Endodermal cell (in vitro differentiated cells): ENCODE data around the gene PAXX. TPM values are rescaled to one million over a fixed set of nuclear protein-coding genes. Genes with fewer than 3 reads are reported as not detected.
"Not testable (repeated sequence)": the region's sequence is repeated elsewhere in the genome, so short reads cannot be mapped to it uniquely, and the experiment has no call there.

Source experiments
- DNase-seq: peaks from one replicate; pipeline ENCODE4 v3.0.0-alpha.2; 2017
- H3K27ac ChIP-seq: 2 replicates; pipeline ENCODE4 v1.5.1; 2013; ENCODE audit warnings: mild to moderate bottlenecking, low read depth, low read length, moderate library complexity
- H3K27me3 ChIP-seq: 2 replicates; pipeline ENCODE4 v1.6.1; 2013; ENCODE audit warnings: mild to moderate bottlenecking, low read length, moderate library complexity; ENCODE audit not compliant: insufficient read depth, control insufficient read depth, poor library complexity, severe bottlenecking
- H3K36me3 ChIP-seq: 2 replicates; pipeline ENCODE4 v1.7.0; 2013; ENCODE audit warnings: mild to moderate bottlenecking, low read length, moderate library complexity; ENCODE audit not compliant: control insufficient read depth, insufficient read depth
- H3K4me1 ChIP-seq: one replicate; pipeline ENCODE4 v1.7.0; 2013; ENCODE audit warnings: low read length; ENCODE audit not compliant: control insufficient read depth, insufficient read depth
- H3K4me3 ChIP-seq: 2 replicates; pipeline ENCODE4 v1.5.1; 2013; ENCODE audit warnings: mild to moderate bottlenecking, low read length, moderate library complexity
- H3K9ac ChIP-seq: 2 replicates; pipeline ENCODE4 v1.6.1; 2013; ENCODE audit warnings: mild to moderate bottlenecking, low read length, moderate library complexity; ENCODE audit not compliant: poor library complexity, severe bottlenecking; ENCODE audit errors: extremely low read depth
- H3K9me3 ChIP-seq: 2 replicates; pipeline ENCODE4 v1.6.1; 2013; ENCODE audit warnings: mild to moderate bottlenecking, low read length, moderate library complexity; ENCODE audit not compliant: control insufficient read depth
- H3K27ac Mint-ChIP-seq: 2 replicates; pipeline ENCODE4 v1.8.0; 2020; ENCODE audit warnings: mixed read lengths
- H3K27me3 Mint-ChIP-seq: 2 replicates; pipeline ENCODE4 v1.8.0; 2021; ENCODE audit warnings: mild to moderate bottlenecking, mixed read lengths; ENCODE audit not compliant: insufficient read depth
- H3K36me3 Mint-ChIP-seq: 2 replicates; pipeline ENCODE4 v1.8.0; 2020; ENCODE audit warnings: low read depth, mixed read lengths
- H3K4me1 Mint-ChIP-seq: 2 replicates; pipeline ENCODE4 v1.8.0; 2020; ENCODE audit warnings: mixed read lengths
- H3K4me3 Mint-ChIP-seq: 2 replicates; pipeline ENCODE4 v1.8.0; 2020; ENCODE audit warnings: mild to moderate bottlenecking, moderate library complexity, mixed read lengths
- H3K9me3 Mint-ChIP-seq: 2 replicates; pipeline ENCODE4 v1.8.0; 2020; ENCODE audit warnings: mild to moderate bottlenecking, mixed read lengths
- WGBS, 2 experiments: methylation state at CpG; one replicate each; pipeline versions ENCODE4 v1.1.5 to v1.1.7; 2013; ENCODE audit warnings: missing lambda C conversion rate in 2 of 2, mixed read lengths in 1 of 2; ENCODE audit not compliant: insufficient coverage in 1 of 2, insufficient read length in 1 of 2; 5-methylcytosine and 5-hydroxymethylcytosine counted together
- total RNA-seq, 2 donors: library from RNA; stranded (reverse); fragmentation: NEBNext Ultra II Directional in 1 of 2; extraction: Animal tissue kit (Norgen Biotek cat#: 25700) in 1 of 2; gene quantifications; 2 replicates in 1 of 2; 3 replicates in 1 of 2; pipeline ENCODE4 v1.2.1, GENCODE V29; 2021
- TF ChIP-seq, protein P1 (sequence below): fragments of 200-600 bp; sonication (generic); conservative IDR thresholded peaks from 2 replicates; pipeline ENCODE4 v1.5.0; 2021; ENCODE audit warnings: antibody characterized with exemption, mild to moderate bottlenecking

Gene PAXX
- total RNA-seq, 2 donors from 2014 or later, result 58.3 to 66.7 TPM

DNA sequence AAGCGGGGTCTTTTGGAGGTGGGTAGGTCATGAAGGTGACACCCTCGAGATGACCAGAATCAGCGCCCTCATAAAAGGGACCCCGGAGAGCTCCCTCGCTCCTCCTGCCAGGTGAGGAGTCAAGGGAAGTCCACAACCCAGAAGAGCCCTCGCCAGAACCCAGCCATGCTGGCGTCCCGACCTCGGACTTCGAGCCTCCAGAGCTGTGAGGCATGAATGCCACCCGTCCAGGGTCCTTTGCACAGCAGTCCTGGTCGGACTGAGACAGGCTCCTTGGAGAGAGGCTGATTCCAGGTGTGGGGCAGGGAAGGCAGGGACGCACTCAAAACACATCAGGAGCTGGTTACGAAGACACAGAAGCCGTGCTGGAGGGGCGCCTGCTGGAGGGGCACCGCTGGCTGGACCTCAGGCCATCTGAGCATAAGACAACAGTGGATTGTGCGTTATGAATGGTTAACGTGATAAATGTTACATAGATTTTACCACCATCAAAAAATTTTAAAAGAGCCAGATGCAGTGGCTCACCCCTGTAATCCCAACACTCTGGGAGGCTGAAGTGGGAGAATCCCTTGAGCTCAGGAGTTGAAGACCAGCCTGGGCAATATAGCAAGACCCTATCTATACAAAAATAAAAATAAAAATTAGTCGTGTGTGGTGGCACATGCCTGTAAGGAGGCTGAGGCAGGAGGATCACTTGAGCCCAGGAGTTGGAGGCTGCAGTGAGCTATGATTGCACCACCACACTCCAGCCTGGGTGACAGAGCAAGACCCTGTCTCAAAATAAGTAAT lies 9.8 kb downstream of the PAXX start:
- WGBS, 2 experiments, result 91 to 96% methylated on average over 14 to 20 of the region's 20 CpGs
- H3K27me3 Mint-ChIP-seq, result peaks cover 9% of the 10 kb centered on the region
- no peak overlapping the region for H3K4me3 ChIP-seq
- H3K36me3 Mint-ChIP-seq, result no peaks in the 10 kb centered on the region
- no peaks in the 10 kb centered on the region for H3K9me3 ChIP-seq
- H3K27me3 ChIP-seq, result no peaks in the 10 kb centered on the region
- TF ChIP-seq, protein P1, sequence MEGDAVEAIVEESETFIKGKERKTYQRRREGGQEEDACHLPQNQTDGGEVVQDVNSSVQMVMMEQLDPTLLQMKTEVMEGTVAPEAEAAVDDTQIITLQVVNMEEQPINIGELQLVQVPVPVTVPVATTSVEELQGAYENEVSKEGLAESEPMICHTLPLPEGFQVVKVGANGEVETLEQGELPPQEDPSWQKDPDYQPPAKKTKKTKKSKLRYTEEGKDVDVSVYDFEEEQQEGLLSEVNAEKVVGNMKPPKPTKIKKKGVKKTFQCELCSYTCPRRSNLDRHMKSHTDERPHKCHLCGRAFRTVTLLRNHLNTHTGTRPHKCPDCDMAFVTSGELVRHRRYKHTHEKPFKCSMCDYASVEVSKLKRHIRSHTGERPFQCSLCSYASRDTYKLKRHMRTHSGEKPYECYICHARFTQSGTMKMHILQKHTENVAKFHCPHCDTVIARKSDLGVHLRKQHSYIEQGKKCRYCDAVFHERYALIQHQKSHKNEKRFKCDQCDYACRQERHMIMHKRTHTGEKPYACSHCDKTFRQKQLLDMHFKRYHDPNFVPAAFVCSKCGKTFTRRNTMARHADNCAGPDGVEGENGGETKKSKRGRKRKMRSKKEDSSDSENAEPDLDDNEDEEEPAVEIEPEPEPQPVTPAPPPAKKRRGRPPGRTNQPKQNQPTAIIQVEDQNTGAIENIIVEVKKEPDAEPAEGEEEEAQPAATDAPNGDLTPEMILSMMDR, result no peak
- no peak overlapping the region for H3K27ac Mint-ChIP-seq
- no peak overlapping the region for H3K4me3 Mint-ChIP-seq
- no peak overlapping the region for H3K27ac ChIP-seq
- DNase-seq, result no peak
- no peak overlapping the region for H3K9ac ChIP-seq
- H3K4me1 Mint-ChIP-seq, result no peaks in the 10 kb centered on the region
- no peaks in the 10 kb centered on the region for H3K4me1 ChIP-seq
- H3K36me3 ChIP-seq, result no peaks in the 10 kb centered on the region
- H3K9me3 Mint-ChIP-seq, result peaks cover 19% of the 10 kb centered on the region

DNA sequence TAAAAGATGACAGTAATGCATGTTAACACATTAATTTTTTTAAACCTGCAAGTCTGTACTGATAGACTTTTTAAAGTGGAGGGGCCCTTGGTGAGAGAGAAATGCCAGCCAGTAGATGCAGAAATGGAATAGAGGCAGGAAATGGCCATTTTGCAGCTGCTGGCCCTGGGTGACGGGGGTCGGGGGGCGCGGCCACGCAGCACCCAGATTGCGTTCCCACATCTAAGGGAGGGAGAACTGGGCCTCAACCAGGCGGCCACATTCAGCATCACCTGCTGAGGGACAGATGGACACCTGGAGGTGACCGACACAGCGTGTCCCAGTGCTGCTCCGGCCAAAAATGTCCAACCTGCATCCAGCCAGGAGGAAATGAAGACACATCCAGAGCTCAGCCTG lies 10.4 kb downstream of the PAXX start:
- Histone ChIP-seq H3K27ac (no peak overlapping the region), H3K9me3 (no peaks in the 10 kb centered on the region), H3K36me3 (no peaks in the 10 kb centered on the region), H3K9ac (no peak overlapping the region), H3K4me3 (no peak overlapping the region), H3K27me3 (no peaks in the 10 kb centered on the region), H3K4me1 (no peaks in the 10 kb centered on the region)
- H3K36me3 Mint-ChIP-seq, result no peaks in the 10 kb centered on the region
- peaks cover 19% of the 10 kb centered on the region for H3K9me3 Mint-ChIP-seq
- TF ChIP-seq, protein P1, result no peak
- WGBS, 2 experiments, result 92 to 94% methylated on average over 10 of the region's 10 CpGs
- H3K27ac Mint-ChIP-seq, result no peak overlapping the region
- peaks cover 9% of the 10 kb centered on the region for H3K27me3 Mint-ChIP-seq
- H3K4me3 Mint-ChIP-seq, result no peak overlapping the region
- no peaks in the 10 kb centered on the region for H3K4me1 Mint-ChIP-seq
- no peak for DNase-seq

DNA sequence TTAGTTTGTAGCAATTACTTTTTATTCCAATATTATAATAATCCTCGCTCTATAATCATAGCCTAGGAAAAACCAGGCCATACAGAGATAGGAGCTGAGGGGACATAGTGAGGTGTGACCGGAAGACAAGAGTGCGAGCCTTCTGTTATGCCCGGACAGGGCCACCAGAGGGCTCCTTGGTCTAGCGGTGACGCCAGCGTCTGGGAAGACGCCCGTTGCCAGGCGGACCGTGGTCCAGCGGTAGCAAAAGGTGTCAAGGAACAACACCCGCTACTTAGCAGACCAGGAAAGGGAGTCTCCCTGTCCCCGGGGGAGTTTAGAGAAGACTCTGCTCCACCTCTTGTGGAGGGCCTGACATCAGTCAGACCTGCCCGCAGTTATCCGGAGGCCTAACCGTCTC lies 12.1 kb downstream of the PAXX start:
- H3K27ac ChIP-seq, H3K36me3 ChIP-seq, H3K4me1 Mint-ChIP-seq, H3K27me3 Mint-ChIP-seq, H3K4me1 ChIP-seq, H3K36me3 Mint-ChIP-seq, H3K9me3 ChIP-seq, H3K4me3 Mint-ChIP-seq, H3K27ac Mint-ChIP-seq, DNase-seq, H3K27me3 ChIP-seq, H3K9ac ChIP-seq, H3K4me3 ChIP-seq: not testable (repeated sequence)
- 39 to 53% methylated on average over 11 to 16 of the region's 17 CpGs for WGBS, 2 experiments
- TF ChIP-seq, protein P1, result peak; percentile 70
- peaks cover 19% of the 10 kb centered on the region for H3K9me3 Mint-ChIP-seq
